Nephron progenitor cell (in vitro differentiated cells): Measurements from ENCODE around the gene USP8.
A peak's percentile ranks its signal among the peaks of the same experiment; 100 is the strongest.

Experiments
- DNase-seq: peaks from one replicate; pipeline ENCODE4 v3.0.0; 2021
- H3K27ac Mint-ChIP-seq: 2 replicates; pipeline ENCODE4 v1.8.0; 2021; ENCODE audit warnings: mild to moderate bottlenecking, moderate library complexity, mixed read lengths
- H3K27me3 Mint-ChIP-seq: 2 replicates; pipeline ENCODE4 v1.8.0; 2021; ENCODE audit warnings: mild to moderate bottlenecking, low read depth, mixed read lengths; ENCODE audit not compliant: poor library complexity
- H3K36me3 Mint-ChIP-seq: 2 replicates; pipeline ENCODE4 v1.8.0; 2021; ENCODE audit warnings: low read depth, mixed read lengths
- H3K4me1 Mint-ChIP-seq: 2 replicates; pipeline ENCODE4 v1.8.0; 2021; ENCODE audit warnings: mixed read lengths
- H3K4me3 Mint-ChIP-seq: 2 replicates; pipeline ENCODE4 v1.8.0; 2021; ENCODE audit warnings: mild to moderate bottlenecking, moderate library complexity, mixed read lengths
- H3K9me3 Mint-ChIP-seq: 2 replicates; pipeline ENCODE4 v1.8.0; 2021; ENCODE audit warnings: mild to moderate bottlenecking, moderate library complexity, mixed read lengths
- CTCF ChIP-seq: fragments of 200-600 bp; sonication (generic); IDR thresholded peaks from 2 replicates; pipeline ENCODE4 v1.5.0; 2021; ENCODE audit warnings: antibody characterized with exemption

Gene USP8

DNA sequence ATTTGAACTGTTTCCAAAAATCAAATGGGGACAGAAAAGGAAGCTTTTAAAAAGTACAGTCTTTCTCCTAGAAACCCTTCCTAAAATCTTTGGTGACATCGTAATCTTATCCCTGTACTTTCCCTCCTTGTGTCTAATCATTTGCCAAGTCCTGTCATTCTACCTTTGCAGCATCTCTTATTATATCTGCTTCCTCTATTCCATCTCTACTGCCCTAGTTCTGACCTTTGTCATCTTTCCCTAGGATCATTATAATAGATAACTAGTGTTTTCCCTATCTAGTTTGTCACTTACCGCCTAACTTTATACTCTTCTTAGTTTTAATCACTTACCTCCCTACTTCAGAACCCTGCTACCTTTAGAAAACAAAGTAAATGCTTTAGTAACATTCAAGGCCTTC is 11.6 kb downstream of the USP8 start:
- peak overlapping the region; percentile 2 for H3K27ac Mint-ChIP-seq
- DNase-seq: no peak
- H3K36me3 Mint-ChIP-seq: peaks cover 68% of the 10 kb centered on the region
- no peak overlapping the region for H3K4me3 Mint-ChIP-seq
- no peaks in the 10 kb centered on the region for H3K9me3 Mint-ChIP-seq
- TF ChIP-seq CTCF: no peak
- H3K27me3 Mint-ChIP-seq: peaks cover under 1% of the 10 kb centered on the region
- peaks cover 6% of the 10 kb centered on the region for H3K4me1 Mint-ChIP-seq

DNA sequence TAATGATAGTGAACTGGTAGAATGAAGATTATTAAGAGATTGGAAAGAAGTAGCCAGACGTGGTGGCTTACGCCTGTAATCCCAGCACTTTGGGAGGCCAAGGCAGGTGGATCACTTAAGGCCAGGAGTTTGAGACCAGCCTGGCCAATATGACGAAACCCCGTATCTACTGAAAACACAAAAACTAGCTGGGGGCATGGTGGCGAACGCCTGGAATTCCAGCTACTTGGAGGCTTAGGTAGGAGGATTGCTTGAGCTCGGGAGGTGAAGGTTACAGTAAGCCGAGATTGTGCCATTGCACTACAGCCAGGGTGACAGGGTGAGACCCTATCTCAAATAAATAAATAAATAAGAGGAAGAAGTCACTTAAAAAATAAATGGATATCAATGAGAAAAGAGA is 14.0 kb downstream of the USP8 start:
- Mint-ChIP-seq H3K4me1 (peaks cover 6% of the 10 kb centered on the region), H3K9me3 (no peaks in the 10 kb centered on the region), H3K36me3 (peaks cover 77% of the 10 kb centered on the region), H3K27ac (no peak overlapping the region), H3K27me3 (no peaks in the 10 kb centered on the region), H3K4me3 (no peak overlapping the region)
- no peak for DNase-seq
- no peak for TF ChIP-seq CTCF

- DNase-seq: no peak
- no peak overlapping the region for H3K27ac Mint-ChIP-seq
- TF ChIP-seq CTCF: no peak
- no peak overlapping the region for H3K4me3 Mint-ChIP-seq
- no peaks in the 10 kb centered on the region for H3K9me3 Mint-ChIP-seq
- H3K4me1 Mint-ChIP-seq: peaks cover under 1% of the 10 kb centered on the region
- H3K27me3 Mint-ChIP-seq: no peaks in the 10 kb centered on the region
- H3K36me3 Mint-ChIP-seq: peaks cover 81% of the 10 kb centered on the region
Measured at GRCh38 chr15:50440932-50441331, 16.7 kb downstream of the USP8 start.

DNA sequence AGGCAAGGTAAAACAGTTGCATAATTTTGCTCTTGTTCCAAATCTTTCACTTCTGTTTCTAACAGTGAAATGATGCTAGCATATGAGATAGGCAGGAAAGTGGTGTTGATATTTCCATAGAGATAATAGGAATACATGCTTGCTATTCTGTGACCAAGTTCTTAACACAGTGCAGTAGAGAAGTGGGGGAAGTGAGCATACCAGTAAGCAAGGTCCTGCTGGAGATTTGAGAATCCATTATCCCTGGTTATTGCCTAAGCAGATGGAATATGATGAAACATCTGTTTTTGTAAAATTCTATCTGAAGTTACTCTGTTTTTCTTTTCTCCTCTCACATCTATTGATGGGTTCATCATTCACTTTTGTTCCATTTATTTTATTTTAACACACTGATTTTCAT is 28.7 kb downstream of the USP8 start:
- DNase-seq: no peak
- no peak overlapping the region for H3K4me3 Mint-ChIP-seq
- peaks cover 47% of the 10 kb centered on the region for H3K36me3 Mint-ChIP-seq
- H3K9me3 Mint-ChIP-seq: no peaks in the 10 kb centered on the region
- TF ChIP-seq CTCF: no peak
- H3K27ac Mint-ChIP-seq: no peak overlapping the region
- H3K4me1 Mint-ChIP-seq: no peaks in the 10 kb centered on the region
- H3K27me3 Mint-ChIP-seq: peaks cover 2% of the 10 kb centered on the region

- Mint-ChIP-seq H3K4me3 (no peak overlapping the region), H3K4me1 (no peaks in the 10 kb centered on the region), H3K36me3 (peaks cover 54% of the 10 kb centered on the region)
Measured at GRCh38 chr15:50458348-50459112, 34.3 kb downstream of the USP8 start.

More at GRCh38 chr15:50458348-50459112, 34.3 kb downstream of the USP8 start:
- DNase-seq: no peak
- Mint-ChIP-seq H3K27ac (no peak overlapping the region), H3K27me3 (peaks cover 3% of the 10 kb centered on the region), H3K9me3 (no peaks in the 10 kb centered on the region)
- TF ChIP-seq CTCF: no peak
